ENCODE measurements around the gene SETD7. TPM values are rescaled to one million over a fixed set of nuclear protein-coding genes. Genes with fewer than 3 reads are reported as not detected.

SETD7 gene
- total RNA-seq, 1 experiment from 2014 or later, result 59.4 TPM

- Histone ChIP-seq H3K4me2 (ENCODE audit: low read depth, low read length, poor library complexity, severe bottlenecking) (no peak overlapping the region), H3K9me2 (replicated peaks; ENCODE audit: insufficient read depth, low read length) (no peaks in the 10 kb centered on the region), H3K9ac (ENCODE audit: low read length) (no peak overlapping the region), H4K20me1 (ENCODE audit: insufficient read depth, low read depth, low read length) (no peaks in the 10 kb centered on the region), H3K36me3 (ENCODE audit: insufficient read depth, low read length) (no peaks in the 10 kb centered on the region; the same call in 1 of the 2 replicates), H2AFZ (ENCODE audit: low read length) (no peak overlapping the region), H3K4me3 (ENCODE audit: low read length) (no peak overlapping the region), H3K27ac (ENCODE audit: low read length) (0 out of 2 replicates have a peak overlapping the region, but pooled peaks have one; percentile 1), H3K27me3 (ENCODE audit: low read length) (no peaks in the 10 kb centered on the region), H3K4me1 (ENCODE audit: low read length) (no peaks in the 10 kb centered on the region), H3K79me2 (ENCODE audit: low read length) (no peaks in the 10 kb centered on the region), H3K9me3 (ENCODE audit: low read length) (no peaks in the 10 kb centered on the region)
- DNase-seq, result no peak
These were observed 56.8 kb downstream of the SETD7 start for GRCh38 chr4:139499186-139499585.

- Histone ChIP-seq H3K9ac (ENCODE audit: low read length) (no peak overlapping the region), H3K36me3 (ENCODE audit: insufficient read depth, low read length) (no peaks in the 10 kb centered on the region; the same call in 1 of the 2 replicates), H3K27me3 (ENCODE audit: low read length) (no peaks in the 10 kb centered on the region), H2AFZ (ENCODE audit: low read length) (no peak overlapping the region), H3K4me2 (ENCODE audit: low read depth, low read length, poor library complexity, severe bottlenecking) (no peak overlapping the region), H3K4me1 (ENCODE audit: low read length) (no peaks in the 10 kb centered on the region), H3K9me3 (ENCODE audit: low read length) (no peaks in the 10 kb centered on the region), H3K4me3 (ENCODE audit: low read length) (no peak overlapping the region), H3K9me2 (replicated peaks; ENCODE audit: insufficient read depth, low read length) (no peaks in the 10 kb centered on the region), H3K27ac (ENCODE audit: low read length) (no peak overlapping the region), H3K79me2 (ENCODE audit: low read length) (no peaks in the 10 kb centered on the region), H4K20me1 (ENCODE audit: insufficient read depth, low read depth, low read length) (no peaks in the 10 kb centered on the region)
- DNase-seq, result no peak
These were observed 62.8 kb downstream of the SETD7 start for GRCh38 chr4:139493176-139493575.

GRCh38 chr4:139492429-139492828 is 63.6 kb downstream of the SETD7 start:
- no peak overlapping the region for H3K9ac ChIP-seq (ENCODE audit: low read length)
- H3K9me2 ChIP-seq (replicated peaks; ENCODE audit: insufficient read depth, low read length), result no peaks in the 10 kb centered on the region
- no peaks in the 10 kb centered on the region for H3K9me3 ChIP-seq (ENCODE audit: low read length)
- H3K27me3 ChIP-seq (ENCODE audit: low read length), result no peaks in the 10 kb centered on the region
- H3K79me2 ChIP-seq (ENCODE audit: low read length), result no peaks in the 10 kb centered on the region
- no peak for DNase-seq
- no peaks in the 10 kb centered on the region for H4K20me1 ChIP-seq (ENCODE audit: insufficient read depth, low read depth, low read length)
- no peak overlapping the region for H3K4me2 ChIP-seq (ENCODE audit: low read depth, low read length, poor library complexity, severe bottlenecking)
- no peaks in the 10 kb centered on the region for H3K4me1 ChIP-seq (ENCODE audit: low read length)
- no peak overlapping the region for H3K4me3 ChIP-seq (ENCODE audit: low read length)
- no peak overlapping the region for H3K27ac ChIP-seq (ENCODE audit: low read length)
- H2AFZ ChIP-seq (ENCODE audit: low read length), result no peak overlapping the region
- H3K36me3 ChIP-seq (ENCODE audit: insufficient read depth, low read length), result no peaks in the 10 kb centered on the region; the same call in 1 of the 2 replicates

DNA sequence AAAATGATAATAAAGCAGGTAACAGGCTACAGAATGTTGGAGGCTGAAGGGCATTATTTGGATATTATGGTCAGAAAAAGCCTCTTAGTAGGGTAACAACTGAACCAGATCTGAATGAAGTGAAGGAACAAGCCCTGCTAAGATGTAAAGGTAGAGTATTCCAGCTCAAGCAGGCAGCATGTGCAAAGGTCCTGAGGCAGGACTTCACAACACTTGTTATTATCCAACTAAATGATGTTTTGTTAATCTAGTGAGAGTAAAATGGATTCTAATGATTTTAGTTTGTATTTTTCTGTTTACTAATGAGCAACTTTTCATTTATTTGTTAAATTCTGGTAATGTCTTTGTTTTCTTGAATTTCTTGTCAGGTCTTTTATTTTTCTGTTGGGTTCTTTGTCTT is 66.4 kb downstream of the SETD7 start:
- Histone ChIP-seq H3K4me2 (ENCODE audit: low read depth, low read length, poor library complexity, severe bottlenecking) (no peak overlapping the region), H2AFZ (ENCODE audit: low read length) (no peak overlapping the region), H3K9me3 (ENCODE audit: low read length) (no peaks in the 10 kb centered on the region), H3K4me3 (ENCODE audit: low read length) (no peak overlapping the region), H3K79me2 (ENCODE audit: low read length) (no peaks in the 10 kb centered on the region), H3K27me3 (ENCODE audit: low read length) (no peaks in the 10 kb centered on the region), H3K9ac (ENCODE audit: low read length) (no peak overlapping the region), H3K4me1 (ENCODE audit: low read length) (no peaks in the 10 kb centered on the region), H3K27ac (ENCODE audit: low read length) (no peak overlapping the region), H3K9me2 (replicated peaks; ENCODE audit: insufficient read depth, low read length) (no peaks in the 10 kb centered on the region), H3K36me3 (ENCODE audit: insufficient read depth, low read length) (no peaks in the 10 kb centered on the region; the same call in 1 of the 2 replicates), H4K20me1 (ENCODE audit: insufficient read depth, low read depth, low read length) (no peaks in the 10 kb centered on the region)
- DNase-seq, result no peak

DNA sequence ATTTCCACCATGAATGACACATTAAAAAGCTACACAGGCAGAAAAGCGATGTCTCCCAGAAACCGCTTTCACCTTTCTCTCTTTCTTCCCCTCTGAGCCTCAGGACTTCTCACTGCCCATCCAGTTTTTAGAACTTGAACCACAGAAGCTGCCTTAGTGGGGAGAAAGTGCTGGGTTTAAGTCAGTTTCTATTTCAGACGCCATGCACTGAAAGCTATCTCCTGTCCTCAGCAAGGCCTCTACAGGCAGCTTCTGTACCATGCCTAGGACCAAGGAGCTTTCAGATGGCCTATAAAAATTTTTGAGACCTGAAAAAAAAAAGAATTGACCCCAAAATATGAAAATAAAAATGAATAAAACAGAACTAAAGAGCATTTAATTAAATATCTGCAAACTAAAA is 67.6 kb downstream of the SETD7 start:
- no peak overlapping the region for H3K9ac ChIP-seq (ENCODE audit: low read length)

GRCh38 chr4:139484783-139485311 is 71.2 kb downstream of the SETD7 start:
- no peaks in the 10 kb centered on the region for H3K36me3 ChIP-seq (ENCODE audit: insufficient read depth, low read length)
- no peaks in the 10 kb centered on the region for H4K20me1 ChIP-seq (ENCODE audit: insufficient read depth, low read depth, low read length)
- H3K9me3 ChIP-seq (ENCODE audit: low read length), result no peaks in the 10 kb centered on the region
- H3K9me2 ChIP-seq (replicated peaks; ENCODE audit: insufficient read depth, low read length), result no peaks in the 10 kb centered on the region
- no peak overlapping the region for H3K4me2 ChIP-seq (ENCODE audit: low read depth, low read length, poor library complexity, severe bottlenecking)
- no peaks in the 10 kb centered on the region for H3K79me2 ChIP-seq (ENCODE audit: low read length)
- no peak overlapping the region for H3K4me3 ChIP-seq (ENCODE audit: low read length)
- H3K27me3 ChIP-seq (ENCODE audit: low read length), result no peaks in the 10 kb centered on the region
- no peak overlapping the region for H3K27ac ChIP-seq (ENCODE audit: low read length)
- H2AFZ ChIP-seq (ENCODE audit: low read length), result no peak overlapping the region
- no peak for DNase-seq
- H3K9ac ChIP-seq (ENCODE audit: low read length), result no peak overlapping the region
- 0 out of 2 replicates have a peak, but pooled peaks cover 2% of the 10 kb centered on the region for H3K4me1 ChIP-seq (ENCODE audit: low read length)

More for the DNA sequence above, 67.6 kb downstream of the SETD7 start:
- no peaks in the 10 kb centered on the region for H3K79me2 ChIP-seq (ENCODE audit: low read length)
- peak overlapping the region; percentile 35 for H3K27ac ChIP-seq (ENCODE audit: low read length)
- DNase-seq, result no peak
- H4K20me1 ChIP-seq (ENCODE audit: insufficient read depth, low read depth, low read length), result no peaks in the 10 kb centered on the region
- H3K4me1 ChIP-seq (ENCODE audit: low read length), result no peaks in the 10 kb centered on the region
- H3K4me3 ChIP-seq (ENCODE audit: low read length), result no peak overlapping the region
- H3K9me2 ChIP-seq (replicated peaks; ENCODE audit: insufficient read depth, low read length), result no peaks in the 10 kb centered on the region
- no peaks in the 10 kb centered on the region for H3K36me3 ChIP-seq (ENCODE audit: insufficient read depth, low read length)
- H3K9me3 ChIP-seq (ENCODE audit: low read length), result no peaks in the 10 kb centered on the region
- H3K4me2 ChIP-seq (ENCODE audit: low read depth, low read length, poor library complexity, severe bottlenecking), result no peak overlapping the region
- H3K27me3 ChIP-seq (ENCODE audit: low read length), result no peaks in the 10 kb centered on the region
- H2AFZ ChIP-seq (ENCODE audit: low read length), result 0 out of 2 replicates have a peak overlapping the region, but pooled peaks have one; percentile 10

DNA sequence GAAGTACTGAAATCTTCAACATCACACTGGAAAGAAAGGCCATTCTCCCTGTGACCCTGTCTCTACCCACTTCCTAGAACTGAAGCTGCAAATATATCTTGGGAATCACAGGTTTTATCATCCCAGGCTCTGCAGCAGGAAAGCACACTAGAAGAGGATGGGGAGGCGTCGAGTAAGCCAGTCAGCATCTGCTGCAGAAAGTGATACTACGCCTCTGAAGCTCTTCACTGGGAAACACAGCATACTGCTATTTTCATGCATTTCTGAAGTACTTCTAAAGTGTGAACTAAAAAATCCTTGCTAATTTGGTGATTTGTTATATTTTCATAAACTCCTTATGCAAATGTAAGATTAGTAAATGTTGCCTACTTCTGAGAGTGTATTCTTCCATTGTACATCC is 73.0 kb downstream of the SETD7 start:
- Histone ChIP-seq H3K9me2 (replicated peaks; ENCODE audit: insufficient read depth, low read length) (no peaks in the 10 kb centered on the region), H3K4me1 (ENCODE audit: low read length) (0 out of 2 replicates have a peak, but pooled peaks cover 2% of the 10 kb centered on the region), H3K4me3 (ENCODE audit: low read length) (no peak overlapping the region), H3K27me3 (ENCODE audit: low read length) (no peaks in the 10 kb centered on the region), H3K27ac (ENCODE audit: low read length) (no peak overlapping the region), H3K9ac (ENCODE audit: low read length) (no peak overlapping the region), H3K79me2 (ENCODE audit: low read length) (no peaks in the 10 kb centered on the region), H3K36me3 (ENCODE audit: insufficient read depth, low read length) (no peaks in the 10 kb centered on the region), H3K9me3 (ENCODE audit: low read length) (no peaks in the 10 kb centered on the region), H2AFZ (ENCODE audit: low read length) (no peak overlapping the region), H3K4me2 (ENCODE audit: low read depth, low read length, poor library complexity, severe bottlenecking) (no peak overlapping the region), H4K20me1 (ENCODE audit: insufficient read depth, low read depth, low read length) (no peaks in the 10 kb centered on the region)
- DNase-seq, result no peak

GRCh38 chr4:139481465-139481864 is 74.6 kb downstream of the SETD7 start:
- Histone ChIP-seq H3K79me2 (ENCODE audit: low read length) (no peaks in the 10 kb centered on the region), H3K27me3 (ENCODE audit: low read length) (no peaks in the 10 kb centered on the region), H4K20me1 (ENCODE audit: insufficient read depth, low read depth, low read length) (no peaks in the 10 kb centered on the region), H3K36me3 (ENCODE audit: insufficient read depth, low read length) (no peaks in the 10 kb centered on the region), H3K9me3 (ENCODE audit: low read length) (no peaks in the 10 kb centered on the region), H3K4me2 (ENCODE audit: low read depth, low read length, poor library complexity, severe bottlenecking) (no peak overlapping the region), H2AFZ (ENCODE audit: low read length) (no peak overlapping the region), H3K4me1 (ENCODE audit: low read length) (0 out of 2 replicates have a peak, but pooled peaks cover 2% of the 10 kb centered on the region), H3K9ac (ENCODE audit: low read length) (no peak overlapping the region), H3K9me2 (replicated peaks; ENCODE audit: insufficient read depth, low read length) (no peaks in the 10 kb centered on the region), H3K27ac (ENCODE audit: low read length) (no peak overlapping the region), H3K4me3 (ENCODE audit: low read length) (no peak overlapping the region)
- DNase-seq, result no peak

All from Karpas-422 (cell line).